ENCODE results near the gene TLE1.
"Not testable (repeated sequence)": the region's sequence is repeated elsewhere in the genome, so short reads cannot be mapped to it uniquely, and the experiment has no call there.

The TLE1 gene

DNA sequence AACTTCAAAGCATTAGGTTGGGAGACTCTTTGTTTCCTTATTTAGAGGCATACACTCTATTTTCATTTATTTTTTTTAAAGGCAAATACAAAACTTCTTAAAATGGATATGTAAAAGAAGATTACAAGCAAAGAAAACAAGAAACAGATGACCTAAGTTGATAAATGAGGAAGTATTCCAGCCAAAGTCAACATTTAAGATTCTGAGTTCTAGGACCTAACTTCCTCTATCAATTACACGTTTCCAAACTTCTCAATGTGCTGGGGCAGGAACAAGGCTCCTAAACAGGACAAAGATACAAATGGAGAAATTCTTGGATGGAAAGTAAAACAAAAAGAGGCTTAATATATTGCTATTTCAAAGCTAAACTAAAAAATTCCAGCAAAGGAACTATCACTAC lies 89.5 kb downstream of the TLE1 start:
- no peak for DNase-seq

GRCh38 chr9:81598811-81599210 lies 90.5 kb downstream of the TLE1 start:
- no peak for DNase-seq

GRCh38 chr9:81598123-81598497 lies 91.2 kb downstream of the TLE1 start:
- DNase-seq: no peak

DNA sequence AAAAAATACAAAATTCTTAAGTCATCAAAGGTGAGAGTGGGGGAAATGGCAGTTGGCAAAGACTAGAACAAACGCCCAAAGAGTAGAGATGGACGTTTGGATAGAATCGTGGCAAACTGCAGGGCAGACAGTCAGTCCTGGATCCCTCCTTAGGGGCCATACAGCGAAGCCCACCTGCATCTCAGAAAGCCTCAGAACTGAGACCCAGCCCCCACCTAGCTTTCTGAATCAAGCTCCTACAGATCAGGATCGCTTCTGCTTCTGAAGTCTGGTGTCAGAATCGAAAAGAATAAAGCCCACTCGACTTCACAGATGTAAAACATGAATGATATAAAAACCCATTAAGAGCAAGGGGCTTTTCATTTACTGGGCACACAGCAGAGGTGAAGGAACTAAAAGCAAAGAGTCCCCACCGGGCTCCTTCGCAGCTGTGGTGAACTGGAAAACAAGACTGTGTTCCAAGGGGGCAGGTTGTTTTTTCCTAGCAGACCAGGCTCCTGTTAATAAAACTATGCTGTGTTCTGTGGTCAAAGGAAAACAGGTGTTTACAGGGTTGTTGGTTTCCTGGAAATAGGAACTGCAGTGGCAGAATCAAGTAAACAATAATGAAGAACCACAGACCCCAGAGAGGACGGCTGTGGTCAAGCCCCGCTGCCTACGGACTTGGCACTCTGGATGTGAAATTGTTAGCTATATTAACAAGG lies 91.8 kb downstream of the TLE1 start:
- DNase-seq: no peak

- DNase-seq: no peak
Observed at GRCh38 chr9:81596679-81597418, 92.5 kb downstream of the TLE1 start.

DNA sequence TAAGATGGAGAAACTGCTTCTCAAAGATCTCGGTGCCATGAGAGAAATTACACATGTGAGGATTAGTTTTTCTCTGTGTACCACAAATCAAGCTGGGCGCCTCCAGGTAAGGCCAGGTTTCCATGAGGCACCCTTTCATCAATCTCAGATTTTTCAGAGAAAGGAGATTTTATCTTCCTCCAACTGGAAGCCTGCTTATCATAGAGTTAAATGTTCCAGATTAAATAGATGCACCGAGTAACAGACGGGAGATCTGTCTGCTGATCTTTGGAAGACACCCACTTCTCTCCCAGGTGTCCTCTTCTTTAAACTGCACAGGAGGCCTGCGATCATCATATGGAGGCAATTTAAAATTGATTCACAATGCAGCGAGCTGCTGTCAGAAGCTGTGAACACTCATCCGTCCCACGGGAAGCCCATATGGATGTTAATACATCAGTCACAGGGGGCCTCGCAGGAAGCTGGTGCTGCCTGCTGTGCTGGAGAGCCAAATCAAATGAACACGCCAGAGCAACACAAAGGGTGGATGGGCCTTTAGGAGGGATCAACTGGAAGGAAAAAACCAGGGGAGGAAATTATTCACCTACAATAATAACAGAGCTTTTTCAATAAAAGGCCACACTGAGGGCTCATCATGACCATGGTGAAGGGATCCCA lies 93.3 kb downstream of the TLE1 start:
- DNase-seq: no peak

GRCh38 chr9:81595293-81595692 lies 94.1 kb downstream of the TLE1 start:
- DNase-seq: not testable (repeated sequence)

DNA sequence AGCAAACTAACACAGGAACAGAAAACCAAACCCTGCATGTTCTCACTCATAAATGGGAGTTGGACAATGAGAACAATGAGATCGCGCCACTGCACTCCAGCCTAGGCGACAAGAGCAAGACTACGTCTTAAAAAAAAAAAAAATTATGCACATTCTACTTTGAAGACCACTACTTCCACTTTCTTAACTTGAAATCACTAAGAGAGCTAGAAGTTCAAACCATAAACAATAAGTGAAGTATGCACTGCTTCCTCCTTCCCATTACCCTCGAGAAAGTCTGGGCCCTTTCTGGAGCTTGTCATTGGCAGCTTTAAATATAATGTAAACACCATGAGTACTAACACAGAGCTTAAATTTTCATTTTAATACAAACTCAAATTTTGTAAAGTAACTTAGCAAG lies 94.9 kb downstream of the TLE1 start:
- DNase-seq: no peak

DNA sequence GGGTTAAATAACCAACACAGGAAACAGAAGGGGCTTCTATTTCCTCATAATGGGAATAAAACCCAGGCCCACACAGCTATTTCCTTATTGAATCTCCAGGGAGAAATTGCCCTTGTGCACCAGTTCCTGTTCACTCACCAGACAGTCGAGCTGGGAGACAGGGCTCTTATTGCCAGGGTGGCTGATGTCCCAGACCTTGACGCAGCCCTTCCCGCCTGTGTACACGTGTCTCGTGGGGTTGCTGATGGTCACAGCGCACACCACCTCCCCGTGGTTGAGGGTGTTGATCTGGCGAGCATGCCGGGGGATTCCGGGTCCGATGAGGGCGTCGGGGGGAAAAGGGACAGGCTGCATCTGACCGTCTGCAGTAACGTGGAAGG lies 96.5 kb downstream of the TLE1 start:
- DNase-seq: no peak

GRCh38 chr9:81591791-81592190 lies 97.6 kb downstream of the TLE1 start:
- no peak for DNase-seq

DNA sequence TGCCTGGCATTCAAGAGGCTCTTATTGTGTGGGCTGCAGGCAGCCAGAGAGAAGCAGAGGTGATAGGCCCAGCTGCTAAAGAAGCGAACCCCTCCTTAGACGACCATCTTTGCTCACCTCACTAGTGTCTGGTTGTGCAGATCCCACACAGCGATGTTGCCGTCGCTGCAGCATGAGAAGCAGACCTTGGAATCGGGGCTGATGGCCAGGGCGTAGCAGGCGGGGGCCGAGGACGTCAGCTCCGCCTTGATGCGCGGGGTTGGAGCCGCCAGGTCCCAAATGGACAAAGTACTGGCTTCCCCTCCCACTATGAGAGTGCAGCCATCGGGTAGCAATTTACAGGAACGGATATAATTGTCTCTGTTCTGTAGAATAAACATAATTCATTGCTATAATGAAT lies 98.7 kb downstream of the TLE1 start:
- DNase-seq: no peak

DNA sequence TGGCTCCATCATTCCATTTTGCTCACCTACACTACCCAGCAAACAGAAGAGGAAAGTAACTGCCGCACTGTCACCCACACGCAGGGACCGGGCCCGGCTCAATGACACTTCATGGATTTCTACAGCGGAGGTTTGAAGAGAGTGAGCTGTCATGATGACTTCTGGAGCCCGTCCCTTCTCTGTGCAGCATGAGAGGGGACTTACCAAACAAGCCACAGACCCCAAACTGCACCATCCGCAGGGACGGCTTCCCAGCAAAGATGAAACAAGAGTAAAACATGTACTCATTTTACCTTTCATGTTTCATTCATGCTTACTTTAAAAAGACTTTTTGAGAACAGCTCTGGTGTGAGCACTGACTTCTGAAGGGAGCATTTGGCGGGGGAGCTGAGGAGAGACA lies 99.5 kb downstream of the TLE1 start:
- no peak for DNase-seq

GRCh38 chr9:81589392-81589791 lies 100.0 kb downstream of the TLE1 start:
- DNase-seq: no peak

- no peak for DNase-seq
Observed at GRCh38 chr9:81588148-81588871, 101.0 kb downstream of the TLE1 start.

- no peak for DNase-seq
Observed at GRCh38 chr9:81586786-81587185, 102.6 kb downstream of the TLE1 start.

GRCh38 chr9:81585191-81585763 lies 104.1 kb downstream of the TLE1 start:
- no peak for DNase-seq

DNA sequence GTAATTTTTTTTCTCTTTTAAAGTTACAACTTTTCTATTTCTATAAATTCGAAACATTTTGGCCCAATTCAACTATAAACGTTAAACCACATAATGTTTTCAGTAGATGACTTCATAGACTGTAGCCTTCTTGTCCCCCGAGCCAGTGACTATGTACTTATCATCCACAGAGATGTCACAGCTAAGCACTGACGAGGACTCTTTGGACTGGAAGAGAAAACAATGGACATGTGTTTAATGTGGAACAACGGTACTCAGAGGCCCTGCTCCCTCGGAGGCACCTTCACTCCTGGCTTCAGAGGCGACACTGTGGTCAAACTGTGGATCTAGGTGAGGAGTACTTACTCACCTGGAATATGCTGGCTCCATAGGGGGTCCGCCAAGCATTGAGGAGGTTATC lies 105.2 kb downstream of the TLE1 start:
- DNase-seq: no peak

GRCh38 chr9:81581986-81582385 lies 107.4 kb downstream of the TLE1 start:
- DNase-seq: no peak

DNA sequence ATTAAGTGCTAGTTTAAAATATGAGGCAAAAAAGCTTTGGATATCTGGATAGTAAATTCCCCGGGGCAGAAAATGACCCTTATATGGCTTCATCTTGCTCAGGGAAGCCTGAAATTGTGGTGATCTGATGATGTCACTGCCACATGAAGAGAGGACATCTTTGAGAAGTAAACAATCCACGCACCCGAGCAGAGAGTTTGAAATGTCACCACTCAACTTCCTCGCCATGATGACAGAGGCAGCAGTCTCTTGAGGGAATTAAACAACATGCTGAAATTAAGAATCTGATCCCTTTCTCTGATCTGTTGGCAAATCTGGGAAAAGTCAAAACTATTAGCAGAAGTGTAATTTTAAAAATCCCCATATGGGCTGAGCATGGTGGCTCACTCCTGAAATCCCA lies 110.0 kb downstream of the TLE1 start:
- no peak for DNase-seq

DNA sequence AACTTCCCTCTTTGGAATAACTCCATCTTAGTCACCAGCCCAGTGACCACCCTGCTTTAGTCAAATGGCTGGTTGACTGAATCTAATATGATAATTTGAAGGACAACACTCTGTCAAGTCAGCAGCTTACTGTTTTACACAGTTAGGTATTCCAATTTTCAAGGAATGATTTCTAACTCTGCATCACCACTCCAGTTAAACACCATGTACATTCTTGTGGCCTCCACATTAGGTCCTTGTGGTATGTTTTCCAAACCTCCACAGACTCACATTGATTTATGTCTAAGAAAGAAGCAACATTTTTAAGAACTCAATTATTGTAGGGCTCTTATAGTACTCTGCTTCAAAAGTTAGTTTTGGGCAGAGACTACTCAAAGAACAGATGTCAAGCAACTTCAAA lies 110.7 kb downstream of the TLE1 start:
- DNase-seq: no peak

GRCh38 chr9:81575956-81576355 lies 113.4 kb downstream of the TLE1 start:
- no peak for DNase-seq

GRCh38 chr9:81574405-81574804 lies 114.9 kb downstream of the TLE1 start:
- DNase-seq: no peak

Measured in right forelimb (tissue), 1 donor.